Measurements from ENCODE around the gene TNFRSF14.

DNA sequence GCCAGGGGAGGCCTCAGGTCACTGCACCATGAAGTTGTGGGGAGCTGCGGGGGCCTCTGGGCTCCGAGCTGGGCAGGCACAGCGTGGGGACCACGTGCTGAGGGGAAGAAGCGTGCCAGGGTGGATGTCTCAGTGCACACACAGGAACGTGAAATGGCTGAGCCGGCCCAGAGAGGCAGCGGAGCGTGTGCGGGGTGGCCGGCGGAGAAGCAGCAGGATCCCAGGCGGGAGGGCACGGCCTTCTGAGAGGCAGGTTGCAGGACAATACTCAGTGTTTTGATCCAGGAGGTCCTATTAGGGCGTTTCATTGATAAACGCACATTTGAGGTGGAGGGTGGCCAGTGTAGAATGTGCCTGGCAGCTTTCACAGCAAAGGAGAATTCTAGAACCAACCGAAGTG, 12.9 kb downstream of the TNFRSF14 start:
- TF ChIP-seq, protein P1, sequence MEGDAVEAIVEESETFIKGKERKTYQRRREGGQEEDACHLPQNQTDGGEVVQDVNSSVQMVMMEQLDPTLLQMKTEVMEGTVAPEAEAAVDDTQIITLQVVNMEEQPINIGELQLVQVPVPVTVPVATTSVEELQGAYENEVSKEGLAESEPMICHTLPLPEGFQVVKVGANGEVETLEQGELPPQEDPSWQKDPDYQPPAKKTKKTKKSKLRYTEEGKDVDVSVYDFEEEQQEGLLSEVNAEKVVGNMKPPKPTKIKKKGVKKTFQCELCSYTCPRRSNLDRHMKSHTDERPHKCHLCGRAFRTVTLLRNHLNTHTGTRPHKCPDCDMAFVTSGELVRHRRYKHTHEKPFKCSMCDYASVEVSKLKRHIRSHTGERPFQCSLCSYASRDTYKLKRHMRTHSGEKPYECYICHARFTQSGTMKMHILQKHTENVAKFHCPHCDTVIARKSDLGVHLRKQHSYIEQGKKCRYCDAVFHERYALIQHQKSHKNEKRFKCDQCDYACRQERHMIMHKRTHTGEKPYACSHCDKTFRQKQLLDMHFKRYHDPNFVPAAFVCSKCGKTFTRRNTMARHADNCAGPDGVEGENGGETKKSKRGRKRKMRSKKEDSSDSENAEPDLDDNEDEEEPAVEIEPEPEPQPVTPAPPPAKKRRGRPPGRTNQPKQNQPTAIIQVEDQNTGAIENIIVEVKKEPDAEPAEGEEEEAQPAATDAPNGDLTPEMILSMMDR (IDR thresholded peaks at IDR 0.05 in 4 of 5, conservative IDR thresholded peaks at IDR 0.05 in 1 of 5): no peak
- no peak for TF ChIP-seq POLR2A (IDR thresholded peaks at IDR 0.05)
